Measurements from ENCODE around the gene FAU.

DNA sequence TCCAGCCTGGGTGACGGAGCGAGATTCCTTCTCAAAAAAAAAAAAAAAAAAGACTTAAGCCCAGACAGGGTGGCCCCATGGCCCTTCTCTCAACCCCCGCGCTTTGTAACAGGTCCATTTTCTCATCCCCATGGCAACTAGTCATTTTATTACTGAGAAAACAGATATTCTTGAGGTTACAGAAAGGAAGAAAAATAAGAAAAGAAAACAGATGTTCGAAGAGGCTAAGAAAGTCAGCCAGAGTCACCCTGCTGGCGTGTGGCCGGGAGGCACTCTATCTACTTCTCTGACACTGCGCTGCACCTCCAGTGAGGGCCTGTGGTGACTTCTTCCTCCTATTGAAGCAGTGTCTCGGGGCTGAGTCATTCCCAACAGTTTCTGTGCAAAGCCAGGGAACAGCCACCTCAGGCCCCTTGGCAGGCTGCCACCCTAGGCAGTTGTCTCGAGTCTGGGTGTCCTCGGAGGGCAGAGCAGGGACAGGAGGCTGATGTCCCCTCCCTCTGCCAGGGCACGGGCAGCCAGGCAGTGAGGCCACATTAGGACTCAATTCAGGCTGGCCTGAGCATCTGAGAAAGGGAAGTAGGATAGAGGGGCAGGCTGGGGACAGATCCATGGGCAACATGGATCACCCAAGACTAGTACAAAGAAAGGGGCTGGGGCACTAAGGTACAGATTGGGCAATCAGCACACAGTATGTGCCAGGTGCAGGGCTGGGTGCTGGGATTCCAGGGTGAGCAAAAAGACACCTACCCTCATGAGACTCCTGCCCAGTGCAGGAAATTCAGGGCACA lies 28.8 kb upstream of the FAU start:
- TF ChIP-seq CTCF (IDR thresholded peaks at IDR 0.05 in 8 of 11, conservative IDR thresholded peaks at IDR 0.05 in 3 of 11) (peak in 1 of 11 experiments; percentile 13), POLR2A (IDR thresholded peaks at IDR 0.05) (no peak)

Measured in spleen (tissue), 7 donors.